ENCODE data around the gene GALNT11.

The GALNT11 gene

GRCh38 chr7:152025077-152025936 is at the start of gene GALNT11:
Gene GALNT11, plus strand, starts transcription at chr7:152025674. Its CDS starts 68,554 bp downstream, at chr7:152094228.
- TF ChIP-seq, protein P1, sequence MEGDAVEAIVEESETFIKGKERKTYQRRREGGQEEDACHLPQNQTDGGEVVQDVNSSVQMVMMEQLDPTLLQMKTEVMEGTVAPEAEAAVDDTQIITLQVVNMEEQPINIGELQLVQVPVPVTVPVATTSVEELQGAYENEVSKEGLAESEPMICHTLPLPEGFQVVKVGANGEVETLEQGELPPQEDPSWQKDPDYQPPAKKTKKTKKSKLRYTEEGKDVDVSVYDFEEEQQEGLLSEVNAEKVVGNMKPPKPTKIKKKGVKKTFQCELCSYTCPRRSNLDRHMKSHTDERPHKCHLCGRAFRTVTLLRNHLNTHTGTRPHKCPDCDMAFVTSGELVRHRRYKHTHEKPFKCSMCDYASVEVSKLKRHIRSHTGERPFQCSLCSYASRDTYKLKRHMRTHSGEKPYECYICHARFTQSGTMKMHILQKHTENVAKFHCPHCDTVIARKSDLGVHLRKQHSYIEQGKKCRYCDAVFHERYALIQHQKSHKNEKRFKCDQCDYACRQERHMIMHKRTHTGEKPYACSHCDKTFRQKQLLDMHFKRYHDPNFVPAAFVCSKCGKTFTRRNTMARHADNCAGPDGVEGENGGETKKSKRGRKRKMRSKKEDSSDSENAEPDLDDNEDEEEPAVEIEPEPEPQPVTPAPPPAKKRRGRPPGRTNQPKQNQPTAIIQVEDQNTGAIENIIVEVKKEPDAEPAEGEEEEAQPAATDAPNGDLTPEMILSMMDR (IDR thresholded peaks at IDR 0.05; ENCODE audit: low read depth, low read length, missing control alignments), result peak; percentile 35
- in situ Hi-C loops (cut with HindIII; ENCODE audit: low pct_ligation_motif_present, low sequenced_read_pairs), result no loop called here
- peak; percentile 57 for DNase-seq
- peak within 1 kb of the TSS; percentile 87 for H3K4me3 ChIP-seq (ENCODE audit: low read depth, low read length)
- no peaks in the 10 kb centered on the region for H3K27me3 ChIP-seq (replicated peaks)
- H3K27ac ChIP-seq, result peak within 1 kb of the TSS; percentile 80
- peaks cover 5% of the 10 kb centered on the region for H3K36me3 ChIP-seq (replicated peaks)

- H3K36me3 ChIP-seq (replicated peaks), result no peaks in the 10 kb centered on the region
These were observed 46.9 kb upstream of the GALNT11 start for GRCh38 chr7:151978616-151979015.

DNA sequence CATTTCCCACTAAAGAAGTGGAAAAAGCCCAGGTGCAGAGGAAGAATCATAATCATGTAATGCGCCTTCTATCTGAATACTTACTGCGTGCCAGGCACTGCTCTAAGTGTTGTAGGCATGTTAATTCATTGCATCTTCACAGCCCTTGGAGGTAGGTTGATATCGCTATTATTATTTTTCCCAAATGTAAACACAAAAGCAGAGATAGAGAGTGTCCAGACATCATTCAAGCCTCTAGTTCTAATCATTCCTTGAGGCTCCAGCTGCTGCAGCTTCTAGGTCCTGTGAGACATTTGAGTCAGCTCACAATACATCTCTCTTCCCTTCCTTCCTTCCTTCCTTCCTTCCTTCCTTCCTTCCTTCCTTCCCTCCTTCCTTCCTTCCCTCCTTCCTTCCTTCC is 44.3 kb upstream of the GALNT11 start:
- Histone ChIP-seq H3K4me3 (ENCODE audit: low read depth, low read length) (no peak overlapping the region), H3K27ac (no peak overlapping the region), H3K36me3 (replicated peaks) (no peaks in the 10 kb centered on the region), H3K27me3 (replicated peaks) (no peaks in the 10 kb centered on the region)
- no peak for DNase-seq
- TF ChIP-seq, protein P1 (IDR thresholded peaks at IDR 0.05; ENCODE audit: low read depth, low read length, missing control alignments), result no peak
- in situ Hi-C loops (cut with HindIII; ENCODE audit: low pct_ligation_motif_present, low sequenced_read_pairs), result no loop called here

More at GRCh38 chr7:151978616-151979015, 46.9 kb upstream of the GALNT11 start:
- TF ChIP-seq, protein P1 (IDR thresholded peaks at IDR 0.05; ENCODE audit: low read depth, low read length, missing control alignments), result no peak
- in situ Hi-C loops (cut with HindIII; ENCODE audit: low pct_ligation_motif_present, low sequenced_read_pairs), result no loop called here
- Histone ChIP-seq H3K4me3 (ENCODE audit: low read depth, low read length) (no peak overlapping the region), H3K27ac (no peak overlapping the region), H3K27me3 (replicated peaks) (no peaks in the 10 kb centered on the region)
- no peak for DNase-seq

- no peak overlapping the region for H3K4me3 ChIP-seq (ENCODE audit: low read depth, low read length)
- H3K36me3 ChIP-seq (replicated peaks), result no peaks in the 10 kb centered on the region
- TF ChIP-seq, protein P1 (IDR thresholded peaks at IDR 0.05; ENCODE audit: low read depth, low read length, missing control alignments), result no peak
- DNase-seq, result no peak
- H3K27me3 ChIP-seq (replicated peaks), result no peaks in the 10 kb centered on the region
- H3K27ac ChIP-seq, result no peak overlapping the region
- in situ Hi-C loops (cut with HindIII; ENCODE audit: low pct_ligation_motif_present, low sequenced_read_pairs), result no loop called here
These were observed 42.7 kb upstream of the GALNT11 start for GRCh38 chr7:151982806-151983205.

GRCh38 chr7:151984612-151985011 is 40.9 kb upstream of the GALNT11 start:
- in situ Hi-C loops (cut with HindIII; ENCODE audit: low pct_ligation_motif_present, low sequenced_read_pairs), result no loop called here
- H3K27ac ChIP-seq, result no peak overlapping the region
- H3K4me3 ChIP-seq (ENCODE audit: low read depth, low read length), result no peak overlapping the region
- TF ChIP-seq, protein P1 (IDR thresholded peaks at IDR 0.05; ENCODE audit: low read depth, low read length, missing control alignments), result no peak
- DNase-seq, result no peak
- no peaks in the 10 kb centered on the region for H3K36me3 ChIP-seq (replicated peaks)
- no peaks in the 10 kb centered on the region for H3K27me3 ChIP-seq (replicated peaks)
